NOMO-1 treated with dmso at 0.1 percent for 144 hours (cell line): ENCODE data around the gene SLC22A31.

Source experiments
- DNase-seq: peaks from one replicate; lab custom pipeline; 2025; ENCODE audit not compliant: unreplicated experiment; lab: John Stamatoyannopoulos, UW

Gene SLC22A31

GRCh38 chr16:89217138-89217387 lies 16.7 kb upstream of the SLC22A31 start:
- no peak for DNase-seq

- DNase-seq = peak; percentile 53
These were observed 16.2 kb upstream of the SLC22A31 start for GRCh38 chr16:89216315-89217137.

- no peak for DNase-seq
These were observed 10.7 kb upstream of the SLC22A31 start for GRCh38 chr16:89210904-89211515.

GRCh38 chr16:89210165-89210903 lies 10.0 kb upstream of the SLC22A31 start:
- no peak for DNase-seq

- no peak for DNase-seq
These were observed 9.2 kb upstream of the SLC22A31 start for GRCh38 chr16:89209522-89210044.

- DNase-seq = no peak
These were observed 7.7 kb upstream of the SLC22A31 start for GRCh38 chr16:89207993-89208392.

- DNase-seq = no peak
These were observed 2.3 kb upstream of the SLC22A31 start for GRCh38 chr16:89202422-89203215.

GRCh38 chr16:89201439-89202377 lies 1.4 kb upstream of the SLC22A31 start:
- DNase-seq = no peak

GRCh38 chr16:89200850-89201411 lies 594 bp upstream of the SLC22A31 start:
- no peak for DNase-seq

- DNase-seq = no peak
These were observed 855 bp downstream of the SLC22A31 start for GRCh38 chr16:89199241-89200123.

- DNase-seq = no peak
These were observed 1.7 kb downstream of the SLC22A31 start for GRCh38 chr16:89198417-89199240.

GRCh38 chr16:89197633-89198416 lies 2.5 kb downstream of the SLC22A31 start:
- DNase-seq = no peak

GRCh38 chr16:89197033-89197632 lies 3.2 kb downstream of the SLC22A31 start:
- no peak for DNase-seq

- DNase-seq = no peak
These were observed 4.7 kb downstream of the SLC22A31 start for GRCh38 chr16:89195521-89196171.

GRCh38 chr16:89194340-89195311 lies 5.7 kb downstream of the SLC22A31 start:
- no peak for DNase-seq
